K562 (cell line): ENCODE data around the gene ABL1. TPM values are rescaled to one million over a fixed set of nuclear protein-coding genes. Genes with fewer than 3 reads are reported as not detected.

ENCODE experiments used
- ATAC-seq: fragments of 200-7000 bp; cut with Tn5 transposase; 3 replicates; pipeline ENCODE4 v1.9.1; 2020; ENCODE audit warnings: moderate library complexity
- BruUV-seq: library from RNA; stranded (reverse); fragments of 400-500 nt; replicated peaks from 2 replicates; lab custom pipeline; 2021; lab: Mats Ljungman, UMichigan
- CTCF ChIA-PET: fragments of 300-600 bp; formaldehyde crosslinking; extraction: SDS; loops from one replicate; lab custom pipeline; 2021; ENCODE audit warnings: low intra/inter-chr PET ratio; lab: Yijun Ruan, JAX
- POLR2A ChIA-PET: fragments of 300-600, 350-650 bp; sonication (Branson Sonifier 250); formaldehyde crosslinking; extraction: SDS; loops from one replicate; lab custom pipeline; 2021; ENCODE audit warnings: antibody characterized with exemption, inconsistent platforms; lab: Yijun Ruan, JAX
- DNase-seq, 4 experiments: peaks; one replicate each; pipeline versions ENCODE4 v3.0.0 to v3.0.0-alpha.2; 2011 to 2018; ENCODE audit warnings: low spot score in 3 of 4, mixed read lengths in 3 of 4; ENCODE audit errors: extremely low read depth in 1 of 4
- FAIRE-seq: peaks from 2 replicates; lab custom pipeline; 2011; peaks lifted over from hg19 to GRCh38; lab: Jason Lieb, UNC
- H2AFZ ChIP-seq: 2 replicates; pipeline ENCODE4 v1.6.0; 2011; ENCODE audit warnings: low read depth, low read length, control low read depth, inconsistent platforms
- H3K27ac ChIP-seq: fragments of 200-600 bp; 3 replicates; pipeline ENCODE4 v1.8.0; 2011; ENCODE audit warnings: low read depth, mild to moderate bottlenecking, control low read depth, inconsistent platforms, low read length, moderate library complexity, mixed read lengths; ENCODE audit errors: extremely low read depth
- H3K27me3 ChIP-seq, 2 experiments: fragments of 300-600 bp in 1 of 2; 2 replicates in 1 of 2; 3 replicates in 1 of 2; pipeline versions ENCODE4 v1.6.0 to v1.8.0; 2011; ENCODE audit warnings: inconsistent platforms in 2 of 2, low read length in 2 of 2, mild to moderate bottlenecking in 1 of 2, mixed read lengths in 1 of 2, moderate library complexity in 1 of 2; ENCODE audit not compliant: control insufficient read depth in 2 of 2, insufficient read depth in 2 of 2
- H3K36me3 ChIP-seq: fragments of 300-600 bp; 3 replicates; pipeline ENCODE4 v1.8.0; 2011; ENCODE audit warnings: mild to moderate bottlenecking, low read length, inconsistent platforms; ENCODE audit not compliant: control insufficient read depth, insufficient read depth
- H3K4me1 ChIP-seq, 2 experiments: fragments of 200-600 bp in 1 of 2; replicated peaks in 1 of 2; 2 replicates in 1 of 2; 3 replicates in 1 of 2; pipeline versions ENCODE4 v1.5.1 to v1.8.0; 2011; ENCODE audit warnings: inconsistent platforms in 2 of 2, low read length in 2 of 2, mild to moderate bottlenecking in 1 of 2, mixed read lengths in 1 of 2, moderate library complexity in 1 of 2; ENCODE audit not compliant: control insufficient read depth in 2 of 2, insufficient read depth in 2 of 2
- H3K4me2 ChIP-seq: 2 replicates; pipeline ENCODE4 v1.6.1; 2011; ENCODE audit warnings: low read length, control low read depth, inconsistent platforms, mixed read lengths; ENCODE audit not compliant: insufficient read depth
- H3K4me3 ChIP-seq: fragments of 200-600 bp; sonication (generic), shearing (Covaris generic); 2 replicates; pipeline ENCODE4 v1.5.1; 2016; ENCODE audit warnings: control low read depth, inconsistent platforms
- H3K79me2 ChIP-seq: fragments of 200-600 bp; 3 replicates; pipeline ENCODE4 v1.8.0; 2011; ENCODE audit warnings: low read length, inconsistent platforms; ENCODE audit not compliant: control insufficient read depth, insufficient read depth
- H3K9ac ChIP-seq, 2 experiments: 2 replicates each; pipeline versions ENCODE4 v1.6.0 to v1.6.1; 2011; ENCODE audit warnings: low read depth in 2 of 2, low read length in 2 of 2, control low read depth in 1 of 2, inconsistent platforms in 1 of 2, mild to moderate bottlenecking in 1 of 2, mixed read lengths in 1 of 2; ENCODE audit not compliant: insufficient read depth in 1 of 2
- H3K9me1 ChIP-seq: one replicate; pipeline ENCODE4 v1.6.0; 2011; ENCODE audit warnings: inconsistent platforms, mild to moderate bottlenecking, low read length, moderate library complexity; ENCODE audit not compliant: control insufficient read depth, insufficient read depth
- H3K9me3 ChIP-seq: replicated peaks from 2 replicates; pipeline ENCODE4 v1.5.1; 2011; ENCODE audit warnings: low read depth, low read length, inconsistent platforms; ENCODE audit not compliant: control insufficient read depth, insufficient read depth
- H4K20me1 ChIP-seq: replicated peaks from 2 replicates; pipeline ENCODE4 v1.6.1; 2011; ENCODE audit warnings: low read length, inconsistent platforms, mixed read lengths; ENCODE audit not compliant: control insufficient read depth, insufficient read depth
- ETV6 ChIP-seq, 3 experiments: fragments of 150-350 bp in 1 of 3; sonication (generic) in 1 of 3; formaldehyde crosslinking in 1 of 3; IDR thresholded peaks; 2 replicates each; pipeline versions ENCODE4 v1.6.1 to v1.8.0; 2014 to 2022; ENCODE audit warnings: borderline replicate concordance in 2 of 3, low read depth in 2 of 3, antibody characterized with exemption in 1 of 3, low read length in 1 of 3, mild to moderate bottlenecking in 1 of 3, missing genetic modification reagents in 1 of 3
- FOXJ2 ChIP-seq: fragments of 200-800 bp; sonication (Bioruptor generic); IDR thresholded peaks from 2 replicates; pipeline ENCODE4 v1.6.1; 2016; ENCODE audit warnings: missing genetic modification characterization, missing compliant biosample characterization
- HMGXB4 ChIP-seq: sonication (generic); formaldehyde crosslinking; IDR thresholded peaks from 2 replicates; pipeline ENCODE4 v1.8.1; 2023; ENCODE audit warnings: mild to moderate bottlenecking, missing genetic modification reagents
- RAD51 ChIP-seq: fragments of 450-650 bp; IDR thresholded peaks from 2 replicates; pipeline ENCODE4 v1.7.1; 2016; ENCODE audit warnings: low read depth, mild to moderate bottlenecking, borderline replicate concordance
- STAT6 ChIP-seq: sonication (generic); formaldehyde crosslinking; IDR thresholded peaks from 2 replicates; pipeline ENCODE4 v1.8.1; 2023; ENCODE audit warnings: mild to moderate bottlenecking, missing genetic modification reagents
- WGBS: fragments of 100-300 bp; shearing (Covaris generic); methylation state at CpG from one replicate; pipeline ENCODE4 v1.1.6; 2016; ENCODE audit warnings: low coverage, mixed read lengths; ENCODE audit not compliant: insufficient coverage; ENCODE audit errors: missing lambda C conversion rate; 5-methylcytosine and 5-hydroxymethylcytosine counted together
- in situ Hi-C: fragments of 300-500 bp; cut with MboI; formaldehyde crosslinking; loops from 4 replicates; pipeline ENCODE4 v1.15.0; 2018; ENCODE audit warnings: inconsistent platforms, mixed read lengths
- intact Hi-C: fragments of 100-400 bp; cut with micrococcal nuclease; formaldehyde crosslinking; loops from 2 replicates; pipeline ENCODE4 v1.14.2; 2022
- polyA plus RNA-seq, 8 experiments: library from polyadenylated mRNA; depleted of rRNA in 4 of 8; stranded (reverse) in 5 of 8; unstranded in 3 of 8; fragments of >200 nt; fragmentation: Nextera tagmentation in 2 of 8; fragmentation: Illumina TruSeq in 1 of 8; extraction: Ambion mirVana in 2 of 8; extraction: Trizol in 1 of 8; gene quantifications; 2 replicates each; pipeline versions ENCODE4 v1.2.1 to v1.2.3, GENCODE V29; 2011 to 2014; ENCODE audit warnings: inconsistent platforms in 1 of 8, missing spikeins in 1 of 8
- total RNA-seq, 7 experiments: library from RNA; depleted of rRNA in 6 of 7; stranded (reverse); fragments of >200 nt in 6 of 7; fragmentation: Illumina TruSeq in 2 of 7; extraction: Trizol in 2 of 7; gene quantifications; 2 replicates each; pipeline versions ENCODE4 v1.2.1 to v1.2.3, GENCODE V29; 2011 to 2021; ENCODE audit warnings: low replicate concordance in 1 of 7

The ABL1 gene
- total and polyA plus RNA-seq, 9 of the 15 experiments (the other 6 are each of a cell fraction or from before 2014, with no cell fraction given) = 1.5 to 130 (median 37.8) TPM

GRCh38 chr9:130833031-130833990, 1.7 kb upstream of the ABL1 start:
- TF ChIP-seq HMGXB4 (CRISPR knock-in tag) = 0 out of 2 replicates have a peak, but pooled peaks have one; percentile 1
- TF ChIP-seq STAT6 (CRISPR knock-in tag) = peak; percentile 70; the same call in 1 of the 2 replicates
- TF ChIP-seq RAD51 = no peak
- no peak for TF ChIP-seq FOXJ2 (tag)
- TF ChIP-seq ETV6 (IDR thresholded peaks at IDR 0.05; ENCODE audit: borderline replicate concordance in 1 of 2, low read depth in 2 of 2, low read length in 1 of 2) = no peak
- no peak for TF ChIP-seq ETV6 (CRISPR knock-in tag; IDR thresholded peaks at IDR 0.05; ENCODE audit: borderline replicate concordance)
- no peak overlapping the region for H3K27ac ChIP-seq
- H3K27me3 ChIP-seq = no peaks in the 10 kb centered on the region
- no peak overlapping the region for H3K4me2 ChIP-seq
- ChIA-PET POLR2A (interaction anchor here (0.5 to 10.2 kb wide), 17 partner anchors 8 to 386 kb away, joined by 3 to 160 read pairs (median 4); no protein-coding TSS in a partner anchor), CTCF (interaction anchor here (1.0 kb wide), 1 partner anchor 30 kb away, joined by 3 read pairs; no protein-coding TSS in a partner anchor)
- H3K9ac ChIP-seq = no peak overlapping the region
- peaks cover 0 to 11% of the 10 kb centered on the region in 2 experiments; a peak in 2 of 5 replicates for H3K4me1 ChIP-seq
- no peaks in the 10 kb centered on the region for H4K20me1 ChIP-seq
- H2AFZ ChIP-seq = no peak overlapping the region
- whole genome bisulfite sequencing = 87% methylated on average over 8 of the region's 8 CpGs
- intact Hi-C loops (no loop called here), in situ Hi-C loops (no loop called here)
- no peaks in the 10 kb centered on the region for H3K79me2 ChIP-seq
- H3K36me3 ChIP-seq = peaks cover 25% of the 10 kb centered on the region; the same call in 2 of the 3 replicates
- no peaks in the 10 kb centered on the region for H3K9me1 ChIP-seq
- DNase-seq = peak in 1 of 4 experiments; percentile 66
- ATAC-seq = no peak
- BruUV-seq = no TSS peak
- H3K4me3 ChIP-seq = no peak overlapping the region
- FAIRE-seq = no peak
- H3K9me3 ChIP-seq = peaks cover 5% of the 10 kb centered on the region; the same call in 1 of the 2 replicates
